IMR-90 (cell line): ENCODE data around the gene RECQL5. TPM values are rescaled to one million over a fixed set of nuclear protein-coding genes. Genes with fewer than 3 reads are reported as not detected.

Source experiments
- ATAC-seq: fragments of 200-7000 bp; cut with Tn5 transposase; 2 replicates; pipeline ENCODE4 v1.9.1; 2020; ENCODE audit warnings: low read depth, mild to moderate bottlenecking, moderate library complexity
- BruUV-seq: library from RNA; stranded (reverse); fragments of 400-500 nt; replicated peaks from 2 replicates; lab custom pipeline; 2021; lab: Mats Ljungman, UMichigan
- CTCF ChIA-PET: fragments of 300-600 bp; formaldehyde crosslinking; extraction: SDS; loops from one replicate; lab custom pipeline; 2021; ENCODE audit warnings: antibody characterized with exemption; lab: Yijun Ruan, JAX
- POLR2A ChIA-PET: fragments of 300-600 bp; sonication (Branson Sonifier 250); formaldehyde crosslinking; loops from one replicate; lab custom pipeline; 2022; ENCODE audit warnings: antibody characterized with exemption; ENCODE audit not compliant: unreplicated experiment; lab: Charles Lee
- DNase-seq: peaks from one replicate; pipeline ENCODE4 v3.0.0; 2013
- H2AFZ ChIP-seq: replicated peaks from 2 replicates; pipeline ENCODE3; 2013; ENCODE audit warnings: low read length, mild to moderate bottlenecking; ENCODE audit not compliant: poor library complexity
- H2AK5ac ChIP-seq: 2 replicates; pipeline ENCODE4 v1.6.1; 2013; ENCODE audit warnings: low read depth, low read length, inconsistent platforms
- H2AK9ac ChIP-seq: replicated peaks from 2 replicates; pipeline ENCODE3; 2013; ENCODE audit warnings: mild to moderate bottlenecking, low read depth, low read length, moderate library complexity; ENCODE audit not compliant: poor library complexity
- H2BK120ac ChIP-seq: 2 replicates; pipeline ENCODE4 v1.6.1; 2013; ENCODE audit warnings: low read depth, low read length, inconsistent platforms
- H2BK15ac ChIP-seq: 3 replicates; pipeline ENCODE4 v1.6.1; 2013; ENCODE audit warnings: low read depth, low read length, inconsistent platforms
- H2BK20ac ChIP-seq: 2 replicates; pipeline ENCODE4 v1.6.1; 2013; ENCODE audit warnings: low read depth, mild to moderate bottlenecking, inconsistent platforms, low read length, moderate library complexity
- H2BK5ac ChIP-seq: 2 replicates; pipeline ENCODE4 v1.6.1; 2013; ENCODE audit warnings: mild to moderate bottlenecking, low read depth, low read length, inconsistent platforms; ENCODE audit not compliant: poor library complexity, severe bottlenecking
- H3K14ac ChIP-seq: replicated peaks from 2 replicates; pipeline ENCODE4 v1.6.1; 2013; ENCODE audit warnings: low read depth, low read length, inconsistent platforms
- H3K18ac ChIP-seq: 2 replicates; pipeline ENCODE4 v1.6.1; 2013; ENCODE audit warnings: low read depth, low read length, control low read depth
- H3K23ac ChIP-seq: 2 replicates; pipeline ENCODE4 v1.6.1; 2013; ENCODE audit warnings: low read depth, low read length, inconsistent platforms
- H3K27ac ChIP-seq: 2 replicates; pipeline ENCODE4 v1.5.1; 2013; ENCODE audit warnings: mild to moderate bottlenecking, control low read depth, low read length; ENCODE audit not compliant: insufficient read depth
- H3K27me3 ChIP-seq: 2 replicates; pipeline ENCODE4 v1.6.1; 2013; ENCODE audit warnings: low read length; ENCODE audit not compliant: control insufficient read depth, insufficient read depth
- H3K36me3 ChIP-seq: 2 replicates; pipeline ENCODE4 v1.6.1; 2013; ENCODE audit warnings: low read length, mixed read lengths; ENCODE audit not compliant: control insufficient read depth, insufficient read depth
- H3K4ac ChIP-seq: 2 replicates; pipeline ENCODE4 v1.6.1; 2013; ENCODE audit warnings: low read depth, low read length, inconsistent platforms
- H3K4me1 ChIP-seq: 2 replicates; pipeline ENCODE4 v1.6.1; 2013; ENCODE audit warnings: low read length, mixed read lengths; ENCODE audit not compliant: control insufficient read depth, insufficient read depth
- H3K4me2 ChIP-seq: 2 replicates; pipeline ENCODE4 v1.6.1; 2013; ENCODE audit warnings: low read depth, mild to moderate bottlenecking, control low read depth, low read length, moderate library complexity
- H3K4me3 ChIP-seq: 2 replicates; pipeline ENCODE4 v1.5.1; 2013; ENCODE audit warnings: low read depth, mild to moderate bottlenecking, control low read depth, low read length, moderate library complexity; ENCODE audit not compliant: insufficient read depth
- H3K56ac ChIP-seq: 2 replicates; pipeline ENCODE4 v1.6.1; 2013; ENCODE audit warnings: low read length, inconsistent platforms; ENCODE audit not compliant: insufficient read depth; ENCODE audit errors: extremely low read depth
- H3K79me1 ChIP-seq, 2 experiments: 2 replicates each; pipeline ENCODE4 v1.6.1; 2013; ENCODE audit warnings: low read length in 2 of 2, inconsistent platforms in 1 of 2, low read depth in 1 of 2
- H3K9ac ChIP-seq: 2 replicates; pipeline ENCODE4 v1.6.1; 2013; ENCODE audit warnings: low read depth, low read length, control low read depth
- H3K9me1 ChIP-seq: 2 replicates; pipeline ENCODE4 v1.6.1; 2013; ENCODE audit warnings: low read length, inconsistent platforms; ENCODE audit not compliant: insufficient read depth
- H3K9me3 ChIP-seq: 2 replicates; pipeline ENCODE4 v1.6.1; 2013; ENCODE audit warnings: low read length; ENCODE audit not compliant: control insufficient read depth, insufficient read depth
- H4K20me1 ChIP-seq: 2 replicates; pipeline ENCODE4 v1.6.1; 2013; ENCODE audit warnings: low read length, inconsistent platforms; ENCODE audit not compliant: insufficient read depth
- H4K5ac ChIP-seq: 2 replicates; pipeline ENCODE4 v1.6.1; 2013; ENCODE audit warnings: mild to moderate bottlenecking, low read depth, low read length, control low read depth
- H4K8ac ChIP-seq, 2 experiments: 2 replicates each; pipeline ENCODE4 v1.6.1; 2013; ENCODE audit warnings: low read depth in 2 of 2, low read length in 2 of 2, control low read depth in 1 of 2, inconsistent platforms in 1 of 2
- H4K91ac ChIP-seq: 2 replicates; pipeline ENCODE4 v1.6.1; 2013; ENCODE audit warnings: low read depth, low read length, inconsistent platforms; ENCODE audit not compliant: insufficient read depth
- FOS ChIP-seq: fragments of 150-350 bp; IDR thresholded peaks from 2 replicates; pipeline ENCODE4 v1.6.1; 2016; ENCODE audit warnings: low read depth, low read length
- MAFK ChIP-seq: IDR thresholded peaks from 2 replicates; pipeline ENCODE4 v1.6.1; 2012; ENCODE audit warnings: low read depth, low read length, improper control_type of control experiment
- RFX5 ChIP-seq: IDR thresholded peaks from 2 replicates; pipeline ENCODE4 v1.8.0; 2012; ENCODE audit warnings: low read depth, mild to moderate bottlenecking, low read length, moderate library complexity
- SMC3 ChIP-seq: fragments of 150-350 bp; IDR thresholded peaks from 2 replicates; pipeline ENCODE4 v1.6.1; 2016; ENCODE audit warnings: low read depth, mild to moderate bottlenecking, antibody characterized with exemption, low read length, moderate library complexity
- WGBS, 2 experiments: methylation state at CpG; one replicate each; pipeline versions ENCODE4 v1.1.5 to v1.1.7; 2013; ENCODE audit warnings: missing lambda C conversion rate in 2 of 2; ENCODE audit not compliant: insufficient read length in 1 of 2; ENCODE audit errors: extremely low coverage in 2 of 2; 5-methylcytosine and 5-hydroxymethylcytosine counted together
- dilution Hi-C: fragments of 300-500 bp; cut with HindIII; formaldehyde crosslinking; loops from one replicate; pipeline ENCODE4 v1.14.3; 2018; ENCODE audit warnings: low sequenced_read_pairs; ENCODE audit not compliant: unreplicated experiment
- in situ Hi-C: fragments of 300-500 bp; cut with MboI; formaldehyde crosslinking; loops from 3 replicates; pipeline ENCODE4 v1.14.3; 2019; ENCODE audit warnings: low sequenced_read_pairs, inconsistent platforms, mixed read lengths
- intact Hi-C: fragments of 100-400 bp; cut with micrococcal nuclease; formaldehyde crosslinking; loops from 2 replicates; pipeline ENCODE4 v1.10.0; 2022
- polyA plus RNA-seq, 3 experiments: library from polyadenylated mRNA; depleted of rRNA; stranded (reverse); fragments of >200 nt; gene quantifications; 2 replicates each; pipeline ENCODE4 v1.2.3, GENCODE V29; 2012; ENCODE audit warnings: low replicate concordance in 1 of 3
- total RNA-seq: library from RNA; depleted of rRNA; stranded (reverse); fragments of >200 nt; gene quantifications from 2 replicates; pipeline ENCODE4 v1.2.3, GENCODE V29; 2012
- TF ChIP-seq, protein P1 (sequence below): conservative IDR thresholded peaks from 2 replicates; pipeline ENCODE4 v1.5.1; 2012; ENCODE audit warnings: mild to moderate bottlenecking, low read depth, low read length, improper control_type of control experiment
- TF ChIP-seq, protein P2 (sequence below): fragments of 150-350 bp; IDR thresholded peaks from 2 replicates; pipeline ENCODE4 v1.6.1; 2017; ENCODE audit warnings: mild to moderate bottlenecking, antibody characterized with exemption, low read length, low read depth

RECQL5 gene
- total and polyA plus RNA-seq, 2 of the 4 experiments (the other 2 are of a cell fraction), result 7.3 to 23.7 TPM

DNA sequence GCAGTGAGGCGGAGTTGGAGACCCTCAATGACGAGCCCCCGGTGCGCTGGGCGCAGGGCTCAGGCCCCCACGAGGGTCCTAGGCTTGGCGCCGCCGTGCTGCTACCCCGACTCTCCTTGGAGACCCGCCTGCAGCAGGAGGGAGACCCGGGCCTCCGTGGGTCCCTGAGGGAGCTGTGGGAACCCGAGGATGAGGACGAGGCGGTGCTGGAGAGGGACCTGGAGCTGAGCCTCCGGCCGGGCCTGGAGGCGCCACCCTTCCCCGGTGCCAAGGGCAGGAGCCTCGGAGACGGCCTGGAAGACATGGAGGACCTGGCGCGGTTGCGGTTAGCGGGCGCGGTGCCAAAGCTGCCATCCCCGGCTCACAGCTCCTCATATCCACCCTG lies 77.0 kb downstream of the RECQL5 start:
- CTCF ChIA-PET, result no interaction called here
- ATAC-seq (no peak), DNase-seq (no peak)
- Histone ChIP-seq H3K4ac (no peak overlapping the region), H3K56ac (no peak overlapping the region), H3K14ac (no peak overlapping the region), H3K27ac (no peak overlapping the region), H2BK15ac (no peak overlapping the region), H3K9me1 (no peaks in the 10 kb centered on the region), H2AK9ac (no peak overlapping the region), H2AK5ac (peak overlapping the region; percentile 9; the same call in 1 of the 2 replicates), H4K8ac (peak overlapping the region; percentile 89 to 95; a peak in 3 of 4 replicates), H2AFZ (peak overlapping the region; percentile 99), H3K4me1 (no peaks in the 10 kb centered on the region), H3K9me3 (peaks cover 2% of the 10 kb centered on the region; the same call in 1 of the 2 replicates), H3K27me3 (peaks cover 32% of the 10 kb centered on the region), H2BK5ac (no peak overlapping the region), H4K20me1 (no peaks in the 10 kb centered on the region; the same call in 1 of the 2 replicates), H3K18ac (no peak overlapping the region), H3K9ac (no peak overlapping the region), H3K4me3 (no peak overlapping the region; the same call in 1 of the 2 replicates), H2BK20ac (no peak overlapping the region), H4K5ac (peak overlapping the region; percentile 89; the same call in 1 of the 2 replicates), H3K79me1 (no peaks in the 10 kb centered on the region), H3K4me2 (no peak overlapping the region; the same call in 1 of the 2 replicates), H4K91ac (peak overlapping the region; percentile 46; the same call in 1 of the 2 replicates), H2BK120ac (no peak overlapping the region), H3K36me3 (no peaks in the 10 kb centered on the region), H3K23ac (no peak overlapping the region)
- WGBS, 2 experiments, result 56% methylated on average over 12 of the region's 29 CpGs; no CpG with 5 or more reads in 1 of the 2 experiments
- intact Hi-C loops, result loop anchor here (1.0 to 2.0 kb wide), 3 partner anchors 40 to 164 kb away; partner anchors contain the start of gene TSEN54
- POLR2A ChIA-PET, result no interaction called here
- in situ Hi-C loops, result no loop called here
- BruUV-seq, result no TSS peak
- dilution Hi-C loops, result no loop called here
- TF ChIP-seq FOS (no peak), RFX5 (no peak), MAFK (no peak), SMC3 (no peak)
- TF ChIP-seq, protein P1, sequence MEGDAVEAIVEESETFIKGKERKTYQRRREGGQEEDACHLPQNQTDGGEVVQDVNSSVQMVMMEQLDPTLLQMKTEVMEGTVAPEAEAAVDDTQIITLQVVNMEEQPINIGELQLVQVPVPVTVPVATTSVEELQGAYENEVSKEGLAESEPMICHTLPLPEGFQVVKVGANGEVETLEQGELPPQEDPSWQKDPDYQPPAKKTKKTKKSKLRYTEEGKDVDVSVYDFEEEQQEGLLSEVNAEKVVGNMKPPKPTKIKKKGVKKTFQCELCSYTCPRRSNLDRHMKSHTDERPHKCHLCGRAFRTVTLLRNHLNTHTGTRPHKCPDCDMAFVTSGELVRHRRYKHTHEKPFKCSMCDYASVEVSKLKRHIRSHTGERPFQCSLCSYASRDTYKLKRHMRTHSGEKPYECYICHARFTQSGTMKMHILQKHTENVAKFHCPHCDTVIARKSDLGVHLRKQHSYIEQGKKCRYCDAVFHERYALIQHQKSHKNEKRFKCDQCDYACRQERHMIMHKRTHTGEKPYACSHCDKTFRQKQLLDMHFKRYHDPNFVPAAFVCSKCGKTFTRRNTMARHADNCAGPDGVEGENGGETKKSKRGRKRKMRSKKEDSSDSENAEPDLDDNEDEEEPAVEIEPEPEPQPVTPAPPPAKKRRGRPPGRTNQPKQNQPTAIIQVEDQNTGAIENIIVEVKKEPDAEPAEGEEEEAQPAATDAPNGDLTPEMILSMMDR, result no peak
- TF ChIP-seq, protein P2, sequence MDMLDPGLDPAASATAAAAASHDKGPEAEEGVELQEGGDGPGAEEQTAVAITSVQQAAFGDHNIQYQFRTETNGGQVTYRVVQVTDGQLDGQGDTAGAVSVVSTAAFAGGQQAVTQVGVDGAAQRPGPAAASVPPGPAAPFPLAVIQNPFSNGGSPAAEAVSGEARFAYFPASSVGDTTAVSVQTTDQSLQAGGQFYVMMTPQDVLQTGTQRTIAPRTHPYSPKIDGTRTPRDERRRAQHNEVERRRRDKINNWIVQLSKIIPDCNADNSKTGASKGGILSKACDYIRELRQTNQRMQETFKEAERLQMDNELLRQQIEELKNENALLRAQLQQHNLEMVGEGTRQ, result no peak
